Measurements from ENCODE around the gene KCNH2.

The KCNH2 gene

GRCh38 chr7:150961510-150962289, 16.4 kb downstream of the KCNH2 start:
- DNase-seq (ENCODE audit: low read depth, low spot score) = no peak

GRCh38 chr7:150959739-150960734, 18.1 kb downstream of the KCNH2 start:
- DNase-seq (ENCODE audit: low read depth, low spot score) = no peak

DNA sequence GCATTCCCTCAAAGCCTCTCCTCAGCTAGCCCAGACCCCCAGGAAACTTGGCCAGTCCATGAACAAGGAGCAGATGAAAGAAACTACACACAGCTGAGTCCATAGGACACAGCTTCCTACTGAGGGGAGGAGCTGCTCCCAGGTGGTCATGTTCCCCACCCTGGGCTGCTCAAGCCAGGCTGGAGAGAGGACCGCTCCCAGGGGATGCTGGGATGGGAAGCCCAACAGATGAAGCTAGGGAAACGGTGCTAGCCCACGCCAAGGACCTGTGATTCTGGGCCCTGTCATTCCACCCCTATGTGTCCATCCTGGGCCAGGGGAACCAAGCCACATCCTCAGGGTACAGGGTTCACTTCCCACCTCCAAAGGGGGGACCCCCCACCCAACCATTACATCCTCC, 19.0 kb downstream of the KCNH2 start:
- no peak for DNase-seq (ENCODE audit: low read depth, low spot score)

- no peak for DNase-seq (ENCODE audit: low read depth, low spot score)
Observed at GRCh38 chr7:150958597-150958996, 19.5 kb downstream of the KCNH2 start.

GRCh38 chr7:150958062-150958552, 20.0 kb downstream of the KCNH2 start:
- no peak for DNase-seq (ENCODE audit: low read depth, low spot score)

- no peak for DNase-seq (ENCODE audit: low read depth, low spot score)
Observed at GRCh38 chr7:150957133-150958020, 20.7 kb downstream of the KCNH2 start.

DNA sequence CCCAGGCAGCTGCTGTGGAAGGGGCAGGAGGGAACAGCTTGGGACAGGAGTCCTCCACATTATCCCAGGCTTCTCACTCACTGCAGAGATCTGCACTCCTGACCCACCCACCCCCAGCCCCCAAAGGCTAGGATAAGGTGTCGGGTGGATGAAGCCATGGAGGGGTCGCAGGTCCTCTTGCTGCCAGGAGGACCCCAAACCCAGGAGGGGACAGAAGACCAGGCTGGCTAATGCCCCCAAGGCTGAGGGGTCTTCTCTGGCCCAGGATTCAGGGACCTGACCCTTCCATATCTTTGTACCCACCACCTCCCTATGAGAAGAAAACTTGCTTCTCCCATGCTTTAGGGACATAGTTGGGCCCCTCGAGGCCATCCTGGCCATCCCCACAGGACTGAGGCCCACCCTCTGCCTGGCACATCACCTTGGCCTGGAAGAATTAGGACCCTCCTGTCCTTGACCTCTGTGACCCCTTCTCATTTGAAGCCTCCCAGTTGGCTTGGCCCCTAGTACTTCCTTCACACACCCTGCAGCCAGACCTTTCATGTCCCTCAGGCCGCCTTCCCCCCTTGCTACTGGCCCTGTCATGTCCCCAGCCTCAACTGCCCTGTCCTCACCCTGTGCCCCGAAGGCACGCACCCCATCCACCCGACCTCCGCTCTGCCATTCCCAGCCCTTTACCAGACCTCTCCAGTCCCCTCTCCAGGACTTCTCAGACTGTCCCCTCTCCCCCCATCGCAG, 21.6 kb downstream of the KCNH2 start:
- DNase-seq (ENCODE audit: low read depth, low spot score) = no peak

DNA sequence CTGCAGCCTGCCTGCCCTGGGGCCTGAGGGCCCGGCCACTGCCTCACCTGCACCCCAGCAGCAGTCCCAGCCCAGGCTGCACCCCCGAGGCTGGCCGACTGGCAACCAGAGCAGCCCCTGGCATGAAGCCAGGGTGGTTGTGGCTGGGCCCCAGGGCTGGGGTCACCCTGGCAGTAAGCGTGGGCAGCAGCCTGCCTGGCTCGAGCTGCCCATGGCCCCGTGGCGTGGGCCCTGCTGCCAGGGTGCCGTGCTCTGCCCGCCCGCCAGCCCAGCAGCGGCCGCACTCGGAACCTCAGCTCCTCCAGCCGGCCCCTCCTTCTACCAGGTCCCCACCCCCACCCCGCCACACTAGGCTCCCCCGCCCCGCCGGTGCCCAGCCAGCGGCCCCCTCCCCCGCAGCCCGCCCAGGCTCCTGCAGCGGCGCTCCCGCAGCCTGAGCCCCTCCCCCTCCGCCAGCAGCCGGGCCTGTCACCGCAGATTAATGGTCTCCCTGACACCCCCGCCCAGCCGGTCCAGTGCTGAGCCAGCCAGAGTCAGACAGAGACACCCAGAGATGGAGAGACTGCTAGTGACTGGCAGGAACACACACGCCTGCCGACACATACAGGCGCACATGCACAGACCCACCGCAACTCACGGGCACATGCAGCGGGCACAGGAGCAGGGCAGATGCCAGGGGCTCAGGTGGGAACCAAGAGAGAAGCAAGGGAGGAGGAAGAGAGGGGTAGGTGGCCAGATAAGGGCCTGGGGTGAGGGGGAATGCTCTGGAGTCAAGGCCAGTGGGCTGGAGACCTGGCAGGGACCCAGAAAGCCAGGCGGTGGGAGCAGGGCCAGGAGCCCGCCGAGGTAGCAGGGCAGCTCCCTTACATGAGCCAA, 22.4 kb downstream of the KCNH2 start:
- DNase-seq (ENCODE audit: low read depth, low spot score) = no peak

DNA sequence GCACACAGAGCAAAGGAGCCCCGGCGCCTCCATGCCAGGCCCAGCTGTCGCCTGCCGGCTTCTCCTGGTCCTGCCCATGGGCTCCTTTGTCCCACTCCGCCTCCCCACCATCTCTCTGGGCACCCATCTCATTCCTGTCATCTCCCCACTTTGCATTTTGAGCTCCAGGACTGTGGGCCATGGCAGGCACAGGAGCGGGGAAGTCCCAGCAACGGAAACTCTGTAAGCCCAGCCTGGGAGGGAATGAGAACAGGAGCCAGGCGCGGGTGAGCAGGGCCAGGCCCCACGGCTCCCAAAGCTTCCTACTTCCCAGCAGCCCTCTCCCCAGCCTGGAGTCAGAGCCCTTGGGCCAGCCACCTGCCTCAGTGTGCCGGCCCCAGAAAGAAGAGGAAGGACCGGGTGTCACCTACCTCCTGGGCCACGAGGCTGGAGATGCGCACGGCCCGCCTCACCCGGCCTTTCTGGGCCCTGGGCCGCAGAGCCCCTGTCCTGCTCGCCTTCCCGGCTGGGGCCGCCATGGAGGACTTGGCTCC, 23.1 kb downstream of the KCNH2 start:
- no peak for DNase-seq (ENCODE audit: low read depth, low spot score)

DNA sequence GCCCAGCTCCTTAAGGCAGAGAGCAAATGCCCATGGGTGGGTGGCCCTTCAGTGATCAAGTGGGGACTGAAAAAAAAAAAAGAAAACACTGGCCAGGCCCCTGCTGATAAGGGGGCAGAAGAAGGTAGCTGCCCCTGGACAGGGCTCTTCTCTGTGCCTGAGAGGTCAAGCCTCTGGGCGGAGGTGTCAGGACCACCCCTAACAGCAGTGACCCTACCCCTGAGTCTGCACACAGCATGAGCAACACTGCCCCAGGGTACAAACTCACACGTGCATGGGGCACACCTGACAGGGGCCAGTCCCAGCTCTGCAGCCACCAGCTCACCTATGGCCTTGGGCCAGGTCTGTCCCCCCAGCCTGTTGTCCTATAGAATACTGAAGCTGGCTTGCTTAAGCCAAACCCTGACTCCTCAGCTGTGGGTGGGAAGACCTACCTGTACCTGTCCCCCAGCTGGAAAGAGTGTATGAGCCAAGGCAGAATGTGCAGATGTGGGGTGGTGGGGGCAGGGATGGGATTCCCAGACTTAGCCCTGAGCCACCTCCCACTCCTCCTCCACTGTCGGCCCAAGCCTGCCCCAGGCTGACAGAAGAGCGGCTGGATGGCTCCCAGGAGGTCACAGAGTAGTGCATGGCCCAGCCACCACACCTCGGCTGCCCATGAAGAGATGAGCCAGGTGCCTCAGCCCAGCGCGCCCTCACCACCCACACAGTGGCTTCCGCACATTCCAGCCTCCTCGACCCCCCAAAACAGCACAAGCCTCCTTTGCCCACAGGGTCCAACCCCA, 23.7 kb downstream of the KCNH2 start:
- no peak for DNase-seq (ENCODE audit: low read depth, low spot score)

DNA sequence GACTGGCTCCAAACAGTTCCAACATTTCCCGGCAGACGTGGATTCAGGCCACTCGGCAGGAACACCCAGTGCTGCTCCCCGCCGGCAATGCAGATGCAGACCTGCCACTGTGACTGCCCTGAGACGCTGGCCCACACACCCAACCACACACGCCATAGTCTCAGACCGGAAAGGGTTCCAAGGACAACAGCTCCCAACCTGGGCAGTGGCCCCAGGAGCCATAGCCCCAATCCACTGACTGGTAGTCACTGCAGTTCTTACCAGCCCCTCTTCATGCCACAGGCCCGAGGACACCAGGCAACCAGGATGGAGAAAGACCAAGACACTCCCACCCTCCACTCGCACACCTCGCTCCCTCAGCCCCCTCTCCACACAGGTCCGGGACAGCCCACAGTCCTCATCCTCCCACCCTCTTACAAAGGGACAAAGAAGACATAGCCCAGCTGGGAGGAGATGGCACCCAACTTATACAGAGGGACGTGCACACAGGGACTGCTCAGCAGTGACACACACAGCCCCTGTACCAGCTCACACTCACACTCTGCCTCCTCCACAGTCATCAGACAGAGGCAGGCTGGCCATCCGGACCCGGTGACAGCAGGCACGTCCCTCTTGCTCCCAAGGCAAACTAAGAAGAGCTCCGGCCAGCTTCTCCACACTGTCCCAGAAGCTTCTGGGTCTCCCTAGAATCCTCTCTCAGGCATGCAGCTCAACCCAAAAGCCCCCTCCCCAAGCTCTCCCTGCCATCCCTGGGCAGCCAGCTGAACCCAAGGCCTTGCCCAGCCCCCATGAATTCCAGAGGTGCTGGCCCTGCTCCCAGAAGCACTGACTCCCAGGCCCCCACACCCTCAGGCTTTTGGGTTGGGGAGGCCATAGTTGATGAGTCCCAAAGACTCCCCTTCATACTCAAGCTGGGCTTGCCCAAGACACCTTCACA, 24.8 kb downstream of the KCNH2 start:
- DNase-seq (ENCODE audit: low read depth, low spot score) = no peak

DNA sequence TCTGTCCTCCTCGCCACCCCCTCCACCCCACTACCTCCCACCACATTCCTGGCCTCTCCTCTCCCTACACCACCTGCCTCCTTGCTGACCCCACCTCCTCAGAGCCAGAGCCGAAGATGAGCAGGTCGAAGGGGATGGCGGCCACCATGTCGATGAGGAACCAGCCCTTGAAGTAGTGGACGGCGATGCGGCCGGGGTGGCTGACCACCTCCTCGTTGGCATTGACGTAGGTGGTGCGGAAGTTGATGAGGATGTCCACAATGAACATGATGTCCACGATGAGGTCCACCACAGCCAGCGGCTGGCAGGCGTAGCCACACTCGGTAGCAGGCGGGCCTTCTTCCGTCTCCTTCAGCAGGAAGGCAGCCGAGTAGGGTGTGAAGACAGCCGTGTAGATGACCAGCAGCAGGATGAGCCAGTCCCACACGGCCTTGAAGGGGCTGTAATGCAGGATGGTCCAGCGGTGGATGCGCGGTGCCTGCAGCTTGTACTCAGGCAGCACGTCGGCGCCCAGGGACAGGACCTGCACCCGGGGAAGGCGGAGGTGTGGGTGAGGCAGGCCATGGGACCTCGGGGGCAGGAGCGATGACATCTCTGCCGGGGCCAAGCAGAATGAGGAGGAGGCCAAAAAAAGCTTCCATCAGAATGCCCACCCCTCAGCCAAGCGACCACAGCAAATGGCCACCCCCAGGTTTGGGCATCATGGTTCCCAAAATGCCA, 25.6 kb downstream of the KCNH2 start:
- no peak for DNase-seq (ENCODE audit: low read depth, low spot score)

GRCh38 chr7:150951521-150951920, 26.6 kb downstream of the KCNH2 start:
- DNase-seq (ENCODE audit: low read depth, low spot score) = no peak

GRCh38 chr7:150951181-150951520, 27.0 kb downstream of the KCNH2 start:
- no peak for DNase-seq (ENCODE audit: low read depth, low spot score)

DNA sequence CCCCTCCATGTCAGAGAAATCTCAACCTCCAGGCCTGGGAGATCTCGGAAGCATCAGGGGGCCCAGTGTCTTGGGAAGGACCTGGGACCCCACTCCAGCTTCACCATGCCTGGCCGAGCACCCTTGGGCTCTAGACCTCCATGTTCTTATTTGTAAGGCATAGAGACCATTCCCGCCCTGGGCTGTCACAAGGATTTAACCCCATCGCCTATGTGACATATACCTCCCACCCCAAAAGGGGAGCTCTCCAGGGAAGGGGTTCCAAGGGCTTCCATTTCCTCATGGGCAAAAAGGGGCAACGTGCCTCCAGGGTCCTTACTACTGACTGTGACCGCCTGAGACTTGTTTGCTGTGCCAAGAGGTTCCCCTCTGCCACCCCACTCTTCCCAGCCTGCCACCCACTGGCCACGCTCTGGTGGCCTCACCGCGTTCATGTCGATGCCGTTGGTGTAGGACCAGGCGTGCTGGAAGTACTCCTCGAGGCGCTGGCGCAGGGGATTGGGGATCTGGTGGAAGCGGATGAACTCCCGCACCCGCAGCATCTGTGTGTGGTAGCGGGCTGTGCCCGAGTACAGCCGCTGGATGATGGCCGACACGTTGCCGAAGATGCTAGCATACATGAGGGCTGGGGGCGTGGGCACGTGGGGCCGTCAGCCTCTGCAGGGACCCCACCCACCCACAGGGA, 27.5 kb downstream of the KCNH2 start:
- no peak for DNase-seq (ENCODE audit: low read depth, low spot score)

DNA sequence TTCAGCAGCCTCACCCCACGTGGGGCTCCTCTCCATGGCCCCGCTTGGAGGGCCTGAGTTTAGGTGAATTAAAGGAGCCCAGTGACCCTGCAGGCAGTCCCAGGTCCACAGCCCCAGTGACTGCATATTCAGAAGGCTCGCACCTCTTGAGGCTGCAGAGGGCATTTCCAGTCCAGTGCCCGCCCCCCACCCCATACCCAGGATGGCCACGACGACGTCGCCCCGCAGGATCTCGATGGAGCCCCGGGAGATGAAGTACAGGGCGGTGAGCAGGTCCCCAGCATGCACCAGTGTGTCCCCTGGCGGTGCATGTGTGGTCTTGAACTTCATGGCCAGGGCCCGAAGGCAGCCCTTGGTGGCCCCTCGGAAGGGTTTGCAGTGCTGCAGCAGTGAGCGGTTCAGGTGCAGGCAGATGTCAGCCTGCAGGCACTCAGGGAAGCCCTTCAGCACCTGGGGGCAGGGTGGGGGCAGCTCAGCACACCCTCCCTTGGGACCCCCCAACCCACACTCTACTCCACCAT, 28.1 kb downstream of the KCNH2 start:
- DNase-seq (ENCODE audit: low read depth, low spot score) = no peak
